Measurements from ENCODE around the gene GLIS1. TPM values are rescaled to one million over a fixed set of nuclear protein-coding genes. Genes with fewer than 3 reads are reported as not detected.

GLIS1 gene
- polyA plus RNA-seq, 1 donor (not counting 4 experiments of a cell fraction or from before 2014, with no cell fraction given) = not detected

GRCh38 chr1:53660666-53661065, 78.3 kb downstream of the GLIS1 start:
- Histone ChIP-seq H3K4me3 (ENCODE audit: control insufficient read depth in 2 of 3, extremely low read depth in 1 of 3, insufficient read depth in 2 of 3, low read depth in 1 of 3, low read length in 3 of 3) (no peak overlapping the region), H3K79me2 (ENCODE audit: control insufficient read depth, insufficient read depth, low read length) (no peaks in the 10 kb centered on the region), H3K9me1 (ENCODE audit: control insufficient read depth, extremely low read depth, insufficient read depth, low read length) (no peaks in the 10 kb centered on the region), H4K20me1 (ENCODE audit: control insufficient read depth, extremely low read depth, insufficient read depth, low read length) (no peaks in the 10 kb centered on the region), H3K27ac (ENCODE audit: control insufficient read depth, insufficient read depth, low read length) (no peak overlapping the region), H3K4me2 (ENCODE audit: control insufficient read depth, extremely low read depth, insufficient read depth, low read depth, low read length) (no peak overlapping the region), H3K9ac (ENCODE audit: control insufficient read depth, extremely low read depth, insufficient read depth, low read length) (no peak overlapping the region), H3K4me1 (ENCODE audit: control insufficient read depth, extremely low read depth, insufficient read depth, low read length) (no peaks in the 10 kb centered on the region), H3K27me3 (ENCODE audit: control insufficient read depth, extremely low read depth, insufficient read depth, low read length) (peaks cover 22% of the 10 kb centered on the region), H3K9me3 (ENCODE audit: control insufficient read depth, low read depth, low read length) (no peaks in the 10 kb centered on the region), H2AFZ (ENCODE audit: control insufficient read depth, low read length) (no peak overlapping the region), H3K36me3 (ENCODE audit: control insufficient read depth in 2 of 2, extremely low read depth in 1 of 2, insufficient read depth in 2 of 2, low read length in 2 of 2) (no peaks in the 10 kb centered on the region)
- TF ChIP-seq CTCF (optimal IDR thresholded peaks at IDR 0.05 in 1 of 3, IDR thresholded peaks at IDR 0.05 in 1 of 3, conservative IDR thresholded peaks at IDR 0.05 in 1 of 3; ENCODE audit: extremely low read depth in 1 of 3, insufficient read depth in 2 of 3, low read length in 3 of 3) (no peak), EZH2 (IDR thresholded peaks at IDR 0.05; ENCODE audit: low read length) (no peak)
- dilution Hi-C loops (cut with MboI; ENCODE audit: extremely low pct_ligation_motif_present, low sequenced_read_pairs) = no loop called here
- FAIRE-seq = no peak
- no peak for DNase-seq (ENCODE audit: low read depth, low spot score)

GRCh38 chr1:53659436-53659835, 79.5 kb downstream of the GLIS1 start:
- H2AFZ ChIP-seq (ENCODE audit: control insufficient read depth, low read length) = no peak overlapping the region
- H3K9me3 ChIP-seq (ENCODE audit: control insufficient read depth, low read depth, low read length) = no peaks in the 10 kb centered on the region
- H3K27me3 ChIP-seq (ENCODE audit: control insufficient read depth, extremely low read depth, insufficient read depth, low read length) = peaks cover 19% of the 10 kb centered on the region
- no peaks in the 10 kb centered on the region for H3K36me3 ChIP-seq (ENCODE audit: control insufficient read depth in 2 of 2, extremely low read depth in 1 of 2, insufficient read depth in 2 of 2, low read length in 2 of 2)
- no peak overlapping the region for H3K9ac ChIP-seq (ENCODE audit: control insufficient read depth, extremely low read depth, insufficient read depth, low read length)
- TF ChIP-seq CTCF (optimal IDR thresholded peaks at IDR 0.05 in 1 of 3, IDR thresholded peaks at IDR 0.05 in 1 of 3, conservative IDR thresholded peaks at IDR 0.05 in 1 of 3; ENCODE audit: extremely low read depth in 1 of 3, insufficient read depth in 2 of 3, low read length in 3 of 3) (no peak), EZH2 (IDR thresholded peaks at IDR 0.05; ENCODE audit: low read length) (no peak)
- no peak overlapping the region for H3K27ac ChIP-seq (ENCODE audit: control insufficient read depth, insufficient read depth, low read length)
- H3K4me3 ChIP-seq (ENCODE audit: control insufficient read depth in 2 of 3, extremely low read depth in 1 of 3, insufficient read depth in 2 of 3, low read depth in 1 of 3, low read length in 3 of 3) = no peak overlapping the region
- no peak overlapping the region for H3K4me2 ChIP-seq (ENCODE audit: control insufficient read depth, extremely low read depth, insufficient read depth, low read depth, low read length)
- dilution Hi-C loops (cut with MboI; ENCODE audit: extremely low pct_ligation_motif_present, low sequenced_read_pairs) = no loop called here
- FAIRE-seq = no peak
- H3K79me2 ChIP-seq (ENCODE audit: control insufficient read depth, insufficient read depth, low read length) = no peaks in the 10 kb centered on the region
- no peaks in the 10 kb centered on the region for H4K20me1 ChIP-seq (ENCODE audit: control insufficient read depth, extremely low read depth, insufficient read depth, low read length)
- H3K9me1 ChIP-seq (ENCODE audit: control insufficient read depth, extremely low read depth, insufficient read depth, low read length) = no peaks in the 10 kb centered on the region
- DNase-seq (ENCODE audit: low read depth, low spot score) = no peak
- H3K4me1 ChIP-seq (ENCODE audit: control insufficient read depth, extremely low read depth, insufficient read depth, low read length) = no peaks in the 10 kb centered on the region

Data from keratinocyte (primary cell).